Measurements from ENCODE around the gene COPS7A.
"Not testable (repeated sequence)": the region's sequence is repeated elsewhere in the genome, so short reads cannot be mapped to it uniquely, and the experiment has no call there.

Gene COPS7A

GRCh38 chr12:6735448-6736191 lies 11.8 kb downstream of the COPS7A start:
- POLR2A ChIA-PET (ENCODE audit: low non-redundant PET), result interaction anchor here (1.0 kb wide), 1 partner anchor 18 kb away, joined by 4 read pairs; the partner anchor contains the start of gene MLF2
- peak overlapping the region; percentile 85 for H3K27ac ChIP-seq
- CTCF ChIA-PET, result interaction anchor here (0.5 to 1.4 kb wide), 5 partner anchors 12 to 136 kb away, joined by 3 to 5 read pairs (median 3); partner anchors contain the start of genes COPS7A and MLF2
- DNase-seq (ENCODE audit: low spot score), result peak; percentile 72
- TF ChIP-seq CTCF (conservative IDR thresholded peaks at IDR 0.05; ENCODE audit: low read depth), result peak; percentile 66

- TF ChIP-seq CTCF (conservative IDR thresholded peaks at IDR 0.05; ENCODE audit: low read depth), result no peak
- POLR2A ChIA-PET (ENCODE audit: low non-redundant PET), result interaction anchor here (1.0 kb wide), 1 partner anchor 17 kb away, joined by 4 read pairs; the partner anchor contains the start of gene MLF2
- peak overlapping the region; percentile 85 for H3K27ac ChIP-seq
- CTCF ChIA-PET, result no interaction called here
- no peak for DNase-seq (ENCODE audit: low spot score)
Observed at GRCh38 chr12:6736754-6737153, 12.9 kb downstream of the COPS7A start.

- DNase-seq (ENCODE audit: low spot score); H3K27ac ChIP-seq; CTCF ChIA-PET: not testable (repeated sequence)
- POLR2A ChIA-PET (ENCODE audit: low non-redundant PET), result interaction anchor here (0.9 kb wide), 1 partner anchor 11 kb away, joined by 3 read pairs; the partner anchor contains the start of gene MLF2
Observed at GRCh38 chr12:6742080-6742479, 18.2 kb downstream of the COPS7A start.

GRCh38 chr12:6742834-6743233 lies 19.0 kb downstream of the COPS7A start:
- CTCF ChIA-PET, result interaction anchor here (1.5 kb wide), 1 partner anchor 9 kb away, joined by 4 read pairs; no protein-coding TSS in a partner anchor
- TF ChIP-seq CTCF (conservative IDR thresholded peaks at IDR 0.05; ENCODE audit: low read depth), result no peak
- DNase-seq (ENCODE audit: low spot score), result no peak
- POLR2A ChIA-PET (ENCODE audit: low non-redundant PET), result interaction anchor here (0.9 kb wide), 1 partner anchor 11 kb away, joined by 3 read pairs; the partner anchor contains the start of gene MLF2
- no peak overlapping the region for H3K27ac ChIP-seq

GRCh38 chr12:6743300-6743699 lies 19.5 kb downstream of the COPS7A start:
- POLR2A ChIA-PET (ENCODE audit: low non-redundant PET); H3K27ac ChIP-seq; DNase-seq (ENCODE audit: low spot score): not testable (repeated sequence)
- CTCF ChIA-PET, result interaction anchor here (1.5 kb wide), 1 partner anchor 8 kb away, joined by 4 read pairs; no protein-coding TSS in a partner anchor

- no peak for TF ChIP-seq CTCF (conservative IDR thresholded peaks at IDR 0.05; ENCODE audit: low read depth)
- DNase-seq (ENCODE audit: low spot score), result peak; percentile 31
- H3K27ac ChIP-seq, result peak overlapping the region; percentile 73
- POLR2A ChIA-PET (ENCODE audit: low non-redundant PET), result no interaction called here
- CTCF ChIA-PET, result interaction anchor here (0.6 to 1.1 kb wide), 5 partner anchors 20 to 292 kb away, joined by 3 to 4 read pairs (median 3); partner anchors contain the start of gene PTMS
Observed at GRCh38 chr12:6745741-6746525, 22.1 kb downstream of the COPS7A start.

GRCh38 chr12:6747216-6747615 lies 23.4 kb downstream of the COPS7A start:
- CTCF ChIA-PET, result no interaction called here
- no peak for TF ChIP-seq CTCF (conservative IDR thresholded peaks at IDR 0.05; ENCODE audit: low read depth)
- POLR2A ChIA-PET (ENCODE audit: low non-redundant PET), result no interaction called here
- DNase-seq (ENCODE audit: low spot score), result no peak
- no peak overlapping the region for H3K27ac ChIP-seq
